Measurements from ENCODE around the gene NEUROG1.
"Not testable (repeated sequence)": the region's sequence is repeated elsewhere in the genome, so short reads cannot be mapped to it uniquely, and the experiment has no call there.

Gene NEUROG1

GRCh38 chr5:135495531-135495930, 40.2 kb downstream of the NEUROG1 start:
- not testable (repeated sequence) for DNase-seq (ENCODE audit: low read depth in 2 of 2, low spot score in 1 of 2)

GRCh38 chr5:135494196-135494595, 41.6 kb downstream of the NEUROG1 start:
- no peak for DNase-seq (ENCODE audit: low read depth in 2 of 2, low spot score in 1 of 2)

GRCh38 chr5:135493406-135494180, 42.2 kb downstream of the NEUROG1 start:
- DNase-seq (ENCODE audit: low read depth in 2 of 2, low spot score in 1 of 2), result no peak

- no peak for DNase-seq (ENCODE audit: low read depth in 2 of 2, low spot score in 1 of 2)
Observed at GRCh38 chr5:135492319-135492626, 43.5 kb downstream of the NEUROG1 start.

GRCh38 chr5:135491552-135492318, 44.0 kb downstream of the NEUROG1 start:
- DNase-seq (ENCODE audit: low read depth in 2 of 2, low spot score in 1 of 2), result no peak

- DNase-seq (ENCODE audit: low read depth in 2 of 2, low spot score in 1 of 2), result no peak
Observed at GRCh38 chr5:135491038-135491551, 44.7 kb downstream of the NEUROG1 start.

GRCh38 chr5:135490245-135491037, 45.3 kb downstream of the NEUROG1 start:
- no peak for DNase-seq (ENCODE audit: low read depth in 2 of 2, low spot score in 1 of 2)

GRCh38 chr5:135489466-135490244, 46.1 kb downstream of the NEUROG1 start:
- no peak for DNase-seq (ENCODE audit: low read depth in 2 of 2, low spot score in 1 of 2)

GRCh38 chr5:135488727-135489465, 46.9 kb downstream of the NEUROG1 start:
- no peak for DNase-seq (ENCODE audit: low read depth in 2 of 2, low spot score in 1 of 2)

- no peak for DNase-seq (ENCODE audit: low read depth in 2 of 2, low spot score in 1 of 2)
Observed at GRCh38 chr5:135487839-135488514, 47.8 kb downstream of the NEUROG1 start.

- DNase-seq (ENCODE audit: low read depth in 2 of 2, low spot score in 1 of 2), result no peak
Observed at GRCh38 chr5:135487037-135487395, 48.7 kb downstream of the NEUROG1 start.

GRCh38 chr5:135486131-135487036, 49.4 kb downstream of the NEUROG1 start:
- DNase-seq (ENCODE audit: low read depth in 2 of 2, low spot score in 1 of 2), result no peak

GRCh38 chr5:135484674-135485086, 51.1 kb downstream of the NEUROG1 start:
- DNase-seq (ENCODE audit: low read depth in 2 of 2, low spot score in 1 of 2), result no peak
